SIG-M5 (cell line): ENCODE data around the gene TCHH.
"Not testable (repeated sequence)": the region's sequence is repeated elsewhere in the genome, so short reads cannot be mapped to it uniquely, and the experiment has no call there.

Experiments
- DNase-seq: peaks from one replicate; lab custom pipeline; 2025; lab: John Stamatoyannopoulos, UW

TCHH gene, protein sequence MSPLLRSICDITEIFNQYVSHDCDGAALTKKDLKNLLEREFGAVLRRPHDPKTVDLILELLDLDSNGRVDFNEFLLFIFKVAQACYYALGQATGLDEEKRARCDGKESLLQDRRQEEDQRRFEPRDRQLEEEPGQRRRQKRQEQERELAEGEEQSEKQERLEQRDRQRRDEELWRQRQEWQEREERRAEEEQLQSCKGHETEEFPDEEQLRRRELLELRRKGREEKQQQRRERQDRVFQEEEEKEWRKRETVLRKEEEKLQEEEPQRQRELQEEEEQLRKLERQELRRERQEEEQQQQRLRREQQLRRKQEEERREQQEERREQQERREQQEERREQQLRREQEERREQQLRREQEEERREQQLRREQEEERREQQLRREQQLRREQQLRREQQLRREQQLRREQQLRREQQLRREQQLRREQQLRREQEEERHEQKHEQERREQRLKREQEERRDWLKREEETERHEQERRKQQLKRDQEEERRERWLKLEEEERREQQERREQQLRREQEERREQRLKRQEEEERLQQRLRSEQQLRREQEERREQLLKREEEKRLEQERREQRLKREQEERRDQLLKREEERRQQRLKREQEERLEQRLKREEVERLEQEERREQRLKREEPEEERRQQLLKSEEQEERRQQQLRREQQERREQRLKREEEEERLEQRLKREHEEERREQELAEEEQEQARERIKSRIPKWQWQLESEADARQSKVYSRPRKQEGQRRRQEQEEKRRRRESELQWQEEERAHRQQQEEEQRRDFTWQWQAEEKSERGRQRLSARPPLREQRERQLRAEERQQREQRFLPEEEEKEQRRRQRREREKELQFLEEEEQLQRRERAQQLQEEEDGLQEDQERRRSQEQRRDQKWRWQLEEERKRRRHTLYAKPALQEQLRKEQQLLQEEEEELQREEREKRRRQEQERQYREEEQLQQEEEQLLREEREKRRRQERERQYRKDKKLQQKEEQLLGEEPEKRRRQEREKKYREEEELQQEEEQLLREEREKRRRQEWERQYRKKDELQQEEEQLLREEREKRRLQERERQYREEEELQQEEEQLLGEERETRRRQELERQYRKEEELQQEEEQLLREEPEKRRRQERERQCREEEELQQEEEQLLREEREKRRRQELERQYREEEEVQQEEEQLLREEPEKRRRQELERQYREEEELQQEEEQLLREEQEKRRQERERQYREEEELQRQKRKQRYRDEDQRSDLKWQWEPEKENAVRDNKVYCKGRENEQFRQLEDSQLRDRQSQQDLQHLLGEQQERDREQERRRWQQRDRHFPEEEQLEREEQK (N-terminal part only)

DNA sequence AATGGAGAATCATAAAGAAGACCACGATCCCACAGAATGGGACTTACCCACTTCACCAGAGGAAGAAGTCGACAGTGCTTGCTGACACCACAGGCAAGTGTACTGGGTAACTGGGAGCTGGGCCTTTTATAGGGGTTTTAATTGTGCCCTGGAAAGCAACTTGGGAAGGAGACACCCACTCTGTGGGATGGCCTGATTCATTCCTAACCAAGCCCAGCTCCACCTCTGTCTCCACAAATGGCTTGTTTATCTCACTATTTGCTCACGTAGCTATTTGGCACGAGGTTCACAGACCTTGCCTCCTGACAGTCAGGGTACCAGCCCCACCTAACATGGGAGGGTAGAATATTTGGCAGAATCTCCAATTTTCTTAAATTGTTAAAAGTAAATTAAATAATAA lies at the start of gene TCHH:
TCHH (minus strand) TSS at position 101 of the 400 bp plus-strand sequence. CDS start 1,364 bp downstream, outside the sequence.
- no peak for DNase-seq

DNA sequence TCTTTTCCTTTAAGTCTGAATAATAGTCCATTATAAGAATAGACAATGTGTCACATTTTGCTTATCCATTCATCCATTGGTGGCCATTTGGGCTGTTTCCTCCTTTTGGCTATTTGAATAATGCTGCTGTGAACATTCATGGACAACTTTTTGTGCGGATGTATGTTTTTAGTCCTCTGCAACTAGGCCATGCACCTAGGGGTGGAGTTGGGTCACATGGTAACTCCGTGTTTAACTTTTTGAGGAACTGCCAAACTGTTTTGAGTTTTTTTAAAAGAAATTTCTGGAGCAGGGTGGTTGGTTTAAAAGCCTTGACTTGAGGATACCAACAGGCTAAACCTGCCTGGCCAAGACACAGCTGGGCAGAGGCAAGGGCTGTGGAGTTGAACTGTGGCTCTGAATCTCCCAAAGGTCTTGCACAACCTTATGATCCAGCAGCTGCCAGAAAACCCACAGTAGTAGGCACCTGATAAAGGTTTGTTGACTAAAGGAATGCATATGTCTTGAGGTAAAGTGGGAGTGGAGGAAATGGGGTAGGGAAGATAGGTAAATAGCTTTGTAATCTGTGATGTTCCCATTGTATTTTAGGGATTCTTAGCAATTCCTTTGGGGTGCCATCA lies 49.4 kb upstream of the TCHH start:
- DNase-seq, result no peak

GRCh38 chr1:152162792-152163463 lies 47.7 kb upstream of the TCHH start:
- DNase-seq, result no peak

DNA sequence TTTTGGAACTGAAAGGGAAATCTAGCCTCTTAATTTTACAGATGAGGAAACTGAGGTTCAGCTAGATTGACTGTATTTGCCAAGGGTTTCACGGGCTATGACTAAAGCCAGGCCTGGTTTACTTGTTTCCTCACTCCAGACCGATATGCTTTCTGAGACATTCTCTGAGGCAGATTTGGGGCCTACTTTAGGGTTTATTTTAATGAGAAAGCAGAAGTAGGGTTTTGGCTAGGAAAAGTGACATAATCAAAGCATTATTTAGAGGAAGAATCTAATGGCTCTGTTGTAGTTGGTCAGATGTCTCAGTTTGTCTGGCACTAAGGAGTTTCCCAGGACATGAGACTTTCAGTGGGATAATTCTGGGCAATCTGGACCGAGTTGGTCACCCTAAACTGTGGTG lies 45.3 kb upstream of the TCHH start:
- DNase-seq, result peak; percentile 74

DNA sequence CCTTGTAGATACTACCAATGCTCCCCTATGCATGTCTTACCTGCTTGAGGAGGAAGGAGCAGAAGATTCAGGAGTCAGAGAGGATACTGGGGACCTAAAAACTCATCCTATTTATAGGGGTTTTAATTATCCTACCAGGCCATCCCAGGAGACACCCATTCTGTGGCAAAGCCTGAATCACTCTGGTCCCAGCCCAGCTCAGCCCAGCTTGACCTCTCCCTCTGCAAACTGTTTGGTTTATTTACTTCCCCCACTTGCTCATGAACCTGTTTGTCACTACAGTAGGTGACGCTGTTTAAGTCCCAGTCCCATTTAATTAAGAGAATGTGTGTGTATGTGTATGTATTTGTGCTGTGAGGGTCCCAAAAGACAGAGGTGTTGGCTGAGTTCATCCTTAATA lies 43.9 kb upstream of the TCHH start, which contains the start of gene RPTN:
RPTN (minus strand) TSS at position 85 of the 400 bp plus-strand sequence. CDS start 1,339 bp downstream, outside the sequence.
- DNase-seq, result no peak

DNA sequence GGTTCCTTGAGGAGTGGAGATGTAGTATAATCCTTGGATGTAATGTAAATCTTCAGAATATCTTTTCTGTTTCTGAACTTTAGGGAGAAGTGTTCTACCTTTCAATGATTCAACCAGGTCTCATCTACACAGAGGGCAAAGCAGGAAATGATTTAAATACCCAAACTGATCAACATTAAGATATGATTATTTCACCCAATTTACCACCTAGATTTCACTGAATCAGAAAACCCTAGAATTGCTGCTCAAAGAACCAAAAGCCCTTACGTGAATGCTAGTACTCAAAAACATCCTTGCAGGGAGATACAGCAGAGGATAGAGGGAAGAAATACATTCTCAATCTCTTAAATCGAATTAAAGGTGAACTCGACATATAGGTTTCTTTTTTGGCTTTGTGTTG lies 38.8 kb upstream of the TCHH start:
- no peak for DNase-seq

DNA sequence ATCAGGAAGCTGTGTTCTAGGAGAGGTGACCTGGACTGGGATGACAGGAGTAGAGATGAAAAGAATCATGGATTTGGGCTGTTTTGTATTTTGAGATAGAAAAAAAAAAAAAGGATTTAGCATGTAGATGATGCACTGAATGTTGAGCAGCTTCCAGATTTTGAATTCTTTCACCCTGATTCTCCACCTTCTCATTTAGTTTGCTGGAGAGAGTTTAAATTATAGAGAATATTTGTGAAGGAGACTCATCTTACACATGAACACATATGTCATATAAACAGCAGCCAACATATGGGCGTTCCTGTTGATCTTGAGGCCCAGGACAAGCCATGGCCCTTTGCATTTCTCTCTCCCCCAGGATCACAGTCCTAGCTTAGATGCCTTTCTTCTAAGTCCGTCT lies 36.4 kb upstream of the TCHH start:
- no peak for DNase-seq

DNA sequence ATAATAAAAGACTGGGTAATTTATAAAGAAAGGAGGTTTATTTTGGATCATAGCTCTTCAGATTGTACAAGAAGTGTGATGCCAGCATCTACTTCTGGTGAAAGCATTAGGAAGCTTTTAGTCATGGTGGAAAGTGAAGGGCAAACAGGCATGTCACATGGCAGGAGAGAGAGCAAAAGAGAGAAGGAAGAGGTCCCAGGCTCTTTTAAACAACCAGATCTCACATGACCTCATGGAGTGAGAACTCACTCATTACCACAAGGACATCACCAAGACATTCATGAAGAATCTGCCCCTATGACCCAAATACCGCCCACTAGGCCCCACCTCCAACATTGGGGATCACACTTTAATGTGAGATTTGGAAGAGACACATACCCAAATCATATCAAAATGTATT lies 33.7 kb upstream of the TCHH start:
- no peak for DNase-seq

DNA sequence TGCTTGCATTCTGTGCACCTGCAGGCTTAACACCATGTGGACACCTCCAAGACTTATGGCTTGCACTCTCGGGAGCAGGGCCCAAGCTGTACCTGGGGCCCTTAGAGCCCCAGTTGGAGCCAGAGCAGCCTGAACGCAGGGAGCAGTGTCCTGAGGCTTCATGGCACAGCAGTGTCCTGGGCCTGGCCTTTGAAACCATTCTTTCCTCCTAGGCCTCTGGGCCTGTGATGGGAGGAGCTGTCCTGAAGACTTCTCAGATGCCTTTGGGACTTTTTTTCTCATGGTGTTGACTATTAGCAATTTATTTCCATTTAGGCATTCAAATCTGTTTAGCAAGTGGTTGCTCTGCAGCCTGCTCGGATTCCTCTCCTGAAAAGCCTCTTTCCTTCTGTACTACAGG lies 32.8 kb upstream of the TCHH start:
- DNase-seq, result no peak

DNA sequence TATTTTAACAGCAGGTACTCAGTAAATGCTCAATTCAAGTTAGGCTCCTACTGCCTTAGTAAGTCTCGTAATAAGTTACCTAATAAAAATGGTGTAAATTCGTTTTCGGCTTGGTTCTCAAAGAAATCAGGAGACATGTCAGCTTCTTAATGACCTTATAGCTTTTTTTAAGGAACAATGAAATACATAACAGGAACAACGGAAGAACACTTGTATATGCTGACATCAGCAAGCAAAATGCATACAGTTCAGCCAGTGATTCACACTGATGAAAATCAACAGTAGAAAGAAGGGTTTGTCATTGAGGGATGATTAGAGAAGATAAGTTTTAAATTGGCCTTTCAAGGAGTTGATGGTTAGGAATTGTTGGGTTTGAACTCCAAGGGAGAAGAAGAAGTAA lies 30.5 kb upstream of the TCHH start:
- no peak for DNase-seq

DNA sequence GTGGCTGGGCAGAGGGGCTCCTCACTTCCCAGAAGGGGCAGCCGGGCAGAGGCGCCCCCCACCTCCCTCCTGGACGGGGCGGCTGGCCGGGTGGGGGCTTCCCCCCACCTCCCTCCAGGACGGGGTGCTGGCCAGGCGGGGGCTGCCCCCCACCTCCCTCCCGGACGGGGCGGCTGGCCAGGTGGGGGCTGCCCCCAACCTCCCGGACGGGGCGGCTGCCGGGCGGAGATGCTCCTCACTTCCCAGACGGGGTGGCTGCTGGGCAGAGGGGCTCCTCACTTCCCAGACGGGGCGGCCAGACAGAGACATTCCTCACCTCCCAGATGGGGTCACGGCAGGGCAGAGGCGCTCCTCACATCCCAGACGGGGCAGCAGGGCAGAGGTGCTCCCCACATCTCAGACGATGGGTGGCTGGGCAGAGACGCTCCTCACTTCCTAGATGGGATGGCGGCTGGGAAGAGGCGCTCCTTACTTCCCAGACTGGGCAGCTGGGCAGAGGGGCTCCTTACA lies 29.5 kb upstream of the TCHH start:
- not testable (repeated sequence) for DNase-seq

GRCh38 chr1:152143150-152143887 lies 28.1 kb upstream of the TCHH start:
- DNase-seq, result no peak

- no peak for DNase-seq
These were observed 26.8 kb upstream of the TCHH start for GRCh38 chr1:152141971-152142584.

DNA sequence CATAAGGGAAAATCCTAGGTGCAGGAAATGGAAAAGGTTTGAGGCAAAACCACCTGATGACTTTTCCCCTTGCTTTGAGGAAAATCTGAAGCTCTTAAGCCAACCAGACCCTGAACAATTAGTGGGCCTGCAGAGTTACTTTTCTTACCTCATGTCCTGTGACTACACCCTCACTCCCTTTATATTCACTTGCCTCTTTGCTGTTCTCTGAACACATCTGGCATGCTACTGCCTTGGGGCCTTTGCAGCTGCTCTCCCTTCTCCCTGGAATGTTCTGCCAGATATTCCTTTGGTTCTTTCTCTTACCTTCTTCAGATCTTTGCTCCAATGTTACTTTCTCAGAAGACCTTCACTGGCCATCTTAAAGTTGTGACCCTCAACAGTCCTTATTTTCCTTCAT lies 22.0 kb upstream of the TCHH start:
- DNase-seq, result no peak

DNA sequence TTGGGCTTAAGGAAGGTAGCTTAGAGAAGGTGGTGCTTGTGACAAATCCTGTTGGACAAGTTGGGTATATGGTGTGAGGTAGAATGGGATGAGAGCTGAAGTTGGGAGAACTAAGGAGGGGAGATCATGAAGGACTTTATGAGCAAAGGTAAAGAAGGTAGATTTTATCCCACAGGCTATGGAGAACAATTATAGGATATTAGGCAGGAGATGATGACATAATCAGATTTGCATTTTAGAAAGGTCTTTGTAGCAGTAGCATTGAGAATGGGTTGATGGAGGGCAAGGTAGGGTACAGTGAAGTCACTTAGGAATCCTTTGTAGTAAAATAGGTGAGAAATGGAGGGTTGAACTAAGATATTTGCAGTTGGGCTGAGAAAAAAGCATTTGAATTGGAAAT lies 14.9 kb upstream of the TCHH start:
- no peak for DNase-seq

- no peak for DNase-seq
These were observed 12.4 kb upstream of the TCHH start for GRCh38 chr1:152127673-152128072.

DNA sequence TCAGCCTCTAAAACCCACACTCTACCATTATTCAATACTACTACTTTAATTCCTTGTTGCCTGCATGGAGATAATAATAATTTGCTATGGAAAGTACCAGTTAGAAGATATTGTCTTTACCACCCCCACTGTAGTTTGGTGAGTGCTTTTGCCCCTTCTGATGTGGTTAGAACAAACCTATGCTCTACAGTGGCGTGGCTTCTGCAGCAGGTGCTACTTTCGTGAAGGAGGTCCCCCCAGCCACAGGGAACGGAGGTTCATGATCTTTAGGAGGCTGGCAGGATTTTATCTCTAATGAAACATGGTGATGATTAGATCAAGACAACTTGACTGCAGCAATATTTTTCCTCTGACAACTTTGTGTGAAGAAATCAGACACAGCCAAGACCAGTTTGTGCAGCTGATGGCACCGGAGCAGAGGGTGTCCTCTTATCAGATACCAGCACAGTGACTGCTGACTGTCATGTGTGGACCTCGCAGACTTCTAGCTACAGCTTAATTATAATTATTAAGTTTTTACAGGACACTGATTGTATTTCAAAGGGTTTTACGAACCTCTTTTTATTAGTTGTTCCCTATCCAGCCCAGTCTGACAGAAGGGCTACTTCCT lies 10.7 kb upstream of the TCHH start:
- no peak for DNase-seq

DNA sequence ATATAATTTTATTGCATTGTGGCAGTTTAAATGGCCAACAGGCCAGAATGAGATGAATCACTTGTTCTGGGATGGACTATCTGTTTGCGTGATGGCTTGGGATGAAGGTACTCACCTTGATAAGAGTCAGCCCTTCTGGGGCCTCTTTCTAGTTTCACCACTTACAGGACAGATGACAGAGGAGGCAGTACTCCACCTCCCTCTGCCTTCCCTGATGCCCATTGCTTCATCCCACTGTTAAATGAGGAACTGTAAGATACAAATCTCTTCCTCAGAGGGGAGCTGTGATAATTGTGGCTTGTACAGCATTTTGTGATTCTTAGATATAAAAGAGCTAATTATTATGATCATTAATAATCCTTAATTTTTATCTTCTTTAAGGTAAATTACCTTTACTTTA lies 3.7 kb upstream of the TCHH start:
- no peak for DNase-seq

DNA sequence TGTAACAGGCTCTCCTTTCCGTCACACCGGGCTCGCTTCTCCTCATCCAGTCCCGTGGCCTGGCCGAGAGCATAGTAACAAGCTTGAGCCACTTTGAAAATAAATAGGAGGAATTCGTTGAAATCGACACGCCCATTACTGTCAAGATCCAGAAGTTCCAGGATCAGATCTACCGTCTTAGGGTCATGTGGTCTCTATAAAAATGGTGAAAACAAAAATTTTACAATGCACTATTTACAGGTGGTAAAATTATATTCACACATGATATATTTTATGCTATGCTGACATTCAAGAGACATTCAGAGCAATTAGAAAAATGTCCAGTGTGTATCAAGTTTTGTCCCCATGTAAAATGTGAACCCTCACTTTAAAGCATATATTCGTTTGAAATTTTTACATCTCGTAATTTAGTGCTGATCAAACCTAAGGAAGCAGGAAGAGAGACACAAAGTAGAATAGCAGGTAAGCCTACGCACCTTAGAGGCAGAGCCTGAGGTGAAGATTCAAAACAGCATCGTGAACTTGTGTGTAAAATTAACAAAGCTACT lies 2.3 kb downstream of the TCHH start:
- DNase-seq, result no peak
